IPS-15b (cell line): ENCODE data around the gene BRCC3.

Source experiments
- H3K27me3 ChIP-seq: one replicate; pipeline ENCODE4 v1.6.1; 2013; ENCODE audit warnings: low read length; ENCODE audit not compliant: control insufficient read depth, insufficient read depth
- H3K36me3 ChIP-seq: one replicate; pipeline ENCODE4 v1.6.1; 2013; ENCODE audit warnings: low read length; ENCODE audit not compliant: control insufficient read depth, insufficient read depth
- H3K4me1 ChIP-seq: one replicate; pipeline ENCODE4 v1.6.1; 2013; ENCODE audit warnings: mild to moderate bottlenecking, low read length; ENCODE audit not compliant: control insufficient read depth, insufficient read depth
- H3K4me3 ChIP-seq: one replicate; pipeline ENCODE4 v1.5.1; 2013; ENCODE audit warnings: low read depth, low read length
- H3K9ac ChIP-seq: one replicate; pipeline ENCODE4 v1.6.1; 2013; ENCODE audit warnings: low read depth, mild to moderate bottlenecking, low read length
- H3K9me3 ChIP-seq: one replicate; pipeline ENCODE4 v1.6.1; 2013; ENCODE audit warnings: mild to moderate bottlenecking, low read length; ENCODE audit not compliant: control insufficient read depth, insufficient read depth

The BRCC3 gene

DNA sequence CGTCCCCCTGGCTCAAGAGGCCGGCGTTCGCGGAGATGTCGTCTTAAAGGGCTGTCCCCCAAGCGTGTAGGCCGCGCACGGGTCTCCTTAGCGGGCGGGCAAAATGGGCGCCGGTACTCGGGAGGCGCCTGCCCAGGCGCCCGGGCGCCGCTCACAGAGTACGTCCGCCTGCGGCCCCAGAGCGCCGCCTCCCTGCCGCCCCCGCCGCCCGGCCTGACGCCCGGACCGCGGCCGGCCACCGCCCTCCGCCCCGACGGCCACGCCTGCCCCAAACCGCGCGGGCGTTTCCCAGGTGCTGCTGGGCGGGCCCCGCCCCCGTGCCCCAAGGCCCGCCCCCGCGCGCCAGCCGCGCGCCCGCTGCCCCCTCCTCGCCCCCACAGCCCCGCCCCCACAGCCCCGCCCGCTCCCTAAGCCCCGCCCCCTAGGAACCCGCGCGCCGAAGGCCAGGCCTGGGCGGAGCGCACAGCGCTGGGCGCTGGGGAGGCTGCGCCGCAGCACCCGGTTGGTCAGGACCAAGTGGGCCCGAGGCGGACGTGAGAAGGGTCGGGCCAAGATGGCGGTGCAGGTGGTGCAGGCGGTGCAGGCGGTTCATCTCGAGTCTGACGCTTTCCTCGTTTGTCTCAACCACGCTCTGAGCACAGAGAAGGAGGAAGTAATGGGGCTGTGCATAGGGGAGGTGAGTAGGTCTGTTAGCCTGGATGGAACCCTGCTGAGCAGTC, at the start of gene BRCC3, which contains the start of the genes CMC4 and MTCP1:
TSS of gene BRCC3 (plus strand) at position 534 of the 719 bp plus-strand sequence. CDS start at position 554, 20 bp downstream.
TSS of gene CMC4 (minus strand) at position 162 of the 719 bp plus-strand sequence. CDS start 7,113 bp downstream, outside the sequence.
TSS of gene MTCP1 (minus strand) at position 162 of the 719 bp plus-strand sequence. CDS start 5,126 bp downstream, outside the sequence.
- peak within 1 kb of the TSS; percentile 86 for H3K9ac ChIP-seq
- no peaks in the 10 kb centered on the region for H3K4me1 ChIP-seq
- peak within 1 kb of the TSS; percentile 87 for H3K4me3 ChIP-seq
- H3K36me3 ChIP-seq: no peaks in the 10 kb centered on the region
- H3K9me3 ChIP-seq: no peaks in the 10 kb centered on the region
- H3K27me3 ChIP-seq: no peaks in the 10 kb centered on the region

DNA sequence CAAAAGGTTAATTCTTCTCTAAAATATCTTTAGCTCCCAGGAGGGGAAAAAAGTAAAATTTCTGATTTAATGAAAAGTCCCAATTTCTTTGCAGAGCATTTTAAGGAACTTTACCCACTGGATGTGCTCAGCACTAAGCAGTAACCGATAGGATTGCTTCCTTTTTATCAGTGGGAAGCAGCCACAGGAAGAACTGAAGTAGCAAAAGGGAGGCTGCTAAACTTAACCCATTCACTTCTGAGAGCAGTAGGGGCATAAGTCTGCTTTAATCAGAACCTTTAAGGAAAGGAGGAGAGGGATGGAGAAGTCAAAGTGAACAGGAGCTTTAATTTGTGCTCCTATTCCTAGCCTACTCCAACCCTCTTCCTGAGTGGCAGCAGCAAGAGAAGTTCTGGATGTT, 48.7 kb upstream of the BRCC3 start, which contains the start of gene F8:
TSS of gene F8 (minus strand) at position 139 of the 400 bp plus-strand sequence. CDS start 171 bp downstream, outside the sequence.
- Histone ChIP-seq H3K4me3 (no peak within 1 kb of the TSS), H3K27me3 (no peaks in the 10 kb centered on the region), H3K36me3 (no peaks in the 10 kb centered on the region), H3K4me1 (no peaks in the 10 kb centered on the region), H3K9ac (no peak within 1 kb of the TSS), H3K9me3 (no peaks in the 10 kb centered on the region)

DNA sequence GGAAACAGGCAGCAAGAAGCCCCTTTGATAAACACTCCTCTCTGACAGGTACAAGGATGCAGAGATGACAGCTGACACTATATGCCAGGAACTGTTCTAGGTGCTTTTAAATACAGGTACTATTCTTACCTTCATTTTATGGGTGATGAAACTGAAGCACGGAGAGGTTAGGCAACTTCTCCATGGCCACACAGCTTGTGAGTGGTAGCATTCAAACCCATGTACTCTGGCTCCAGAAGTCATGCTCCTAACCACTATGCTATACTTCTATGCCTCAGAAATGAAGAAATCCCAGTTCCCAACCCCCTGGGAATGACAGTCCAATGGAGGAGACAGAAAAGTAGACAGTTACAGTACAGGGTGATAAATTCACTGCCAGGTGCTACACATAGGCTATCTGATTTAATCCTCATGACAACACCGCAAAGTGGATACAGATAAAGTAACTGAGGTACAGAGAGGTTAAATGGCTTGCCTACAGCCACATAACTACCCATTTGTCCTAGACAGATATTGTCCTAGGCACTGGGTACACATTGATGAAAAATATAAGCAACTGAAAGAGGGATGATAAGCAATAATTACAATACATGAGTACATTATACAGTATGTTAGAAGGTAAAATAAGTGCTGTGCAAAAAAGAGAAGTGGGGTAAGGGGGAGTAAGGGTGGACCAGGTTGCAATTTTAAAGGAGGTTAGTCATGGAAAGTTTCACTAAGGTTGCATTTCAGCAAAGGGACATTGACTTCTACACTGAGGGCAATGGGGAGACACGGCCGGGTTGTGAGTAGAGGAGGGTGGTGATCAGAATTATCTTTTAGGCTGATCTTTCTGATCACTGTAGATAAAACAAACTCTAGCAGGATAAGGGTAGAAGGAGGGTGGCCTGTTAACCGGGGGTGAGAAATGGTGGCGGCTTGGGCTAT, 47.1 kb upstream of the BRCC3 start:
- H3K4me3 ChIP-seq: no peak overlapping the region
- H3K4me1 ChIP-seq: no peaks in the 10 kb centered on the region
- no peak overlapping the region for H3K9ac ChIP-seq
- H3K36me3 ChIP-seq: no peaks in the 10 kb centered on the region
- H3K9me3 ChIP-seq: no peaks in the 10 kb centered on the region
- no peaks in the 10 kb centered on the region for H3K27me3 ChIP-seq

DNA sequence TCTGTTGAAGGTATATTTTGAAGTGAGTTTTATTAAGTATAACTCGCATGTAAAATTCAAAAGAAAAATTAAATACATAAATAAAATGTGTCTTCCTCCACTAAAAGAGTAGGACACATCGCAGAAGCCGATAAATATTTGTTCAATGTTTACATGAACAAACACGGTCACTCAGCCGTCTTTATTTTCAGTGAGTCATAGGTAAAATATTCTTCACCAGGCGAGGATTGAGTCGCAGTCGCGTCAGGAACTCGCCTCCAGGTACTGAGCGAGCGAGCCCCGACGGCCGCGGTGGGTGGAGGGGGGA, 44.9 kb upstream of the BRCC3 start:
- Histone ChIP-seq H3K27me3 (no peaks in the 10 kb centered on the region), H3K9ac (no peak overlapping the region)

DNA sequence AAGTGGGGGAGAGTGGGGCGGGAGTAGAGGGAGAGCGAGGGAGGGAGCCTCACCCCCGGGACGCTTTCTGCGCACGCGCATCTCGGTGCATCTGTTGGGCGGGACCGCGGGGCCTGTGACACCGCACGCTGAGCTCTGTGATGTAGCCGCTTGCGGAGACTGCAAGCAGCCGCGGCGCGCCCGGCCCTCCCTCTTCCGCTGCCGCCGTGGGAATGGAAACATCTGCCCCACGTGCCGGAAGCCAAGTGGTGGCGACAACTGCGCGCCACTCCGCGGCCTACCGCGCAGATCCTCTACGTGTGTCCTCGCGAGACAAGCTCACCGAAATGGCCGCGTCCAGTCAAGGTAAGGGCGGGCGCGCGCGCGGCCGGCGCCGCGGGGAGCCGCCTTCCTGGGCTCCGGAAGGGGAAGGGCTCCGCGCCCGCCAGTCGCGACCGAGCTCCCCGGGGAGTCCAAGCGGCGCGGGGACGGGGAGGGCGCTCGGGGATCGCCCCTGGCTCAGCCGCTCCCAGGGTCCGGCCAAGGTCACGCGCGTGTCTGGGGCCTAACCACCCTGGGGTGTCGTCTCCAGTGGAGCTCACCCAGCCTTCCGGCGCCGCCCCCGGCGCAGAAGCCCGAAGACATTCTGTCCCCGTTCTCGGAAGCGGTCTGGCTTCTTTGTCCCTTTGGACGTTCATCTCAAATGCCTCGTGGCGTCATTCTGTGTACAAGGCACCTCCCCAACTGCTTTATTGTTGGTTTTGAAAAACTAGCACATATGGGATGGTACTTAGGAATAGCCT, 44.4 kb upstream of the BRCC3 start, which contains the start of gene FUNDC2:
TSS of gene FUNDC2 (plus strand) at position 118 of the 782 bp plus-strand sequence. CDS start at position 213, 95 bp downstream.
- Histone ChIP-seq H3K4me1 (no peaks in the 10 kb centered on the region), H3K9ac (peak within 1 kb of the TSS; percentile 63), H3K27me3 (no peaks in the 10 kb centered on the region), H3K9me3 (no peaks in the 10 kb centered on the region), H3K4me3 (peak within 1 kb of the TSS; percentile 62), H3K36me3 (no peaks in the 10 kb centered on the region)

More for the DNA sequence above, 44.9 kb upstream of the BRCC3 start:
- Histone ChIP-seq H3K4me3 (peak overlapping the region; percentile 62), H3K9me3 (no peaks in the 10 kb centered on the region), H3K36me3 (no peaks in the 10 kb centered on the region), H3K4me1 (no peaks in the 10 kb centered on the region)

DNA sequence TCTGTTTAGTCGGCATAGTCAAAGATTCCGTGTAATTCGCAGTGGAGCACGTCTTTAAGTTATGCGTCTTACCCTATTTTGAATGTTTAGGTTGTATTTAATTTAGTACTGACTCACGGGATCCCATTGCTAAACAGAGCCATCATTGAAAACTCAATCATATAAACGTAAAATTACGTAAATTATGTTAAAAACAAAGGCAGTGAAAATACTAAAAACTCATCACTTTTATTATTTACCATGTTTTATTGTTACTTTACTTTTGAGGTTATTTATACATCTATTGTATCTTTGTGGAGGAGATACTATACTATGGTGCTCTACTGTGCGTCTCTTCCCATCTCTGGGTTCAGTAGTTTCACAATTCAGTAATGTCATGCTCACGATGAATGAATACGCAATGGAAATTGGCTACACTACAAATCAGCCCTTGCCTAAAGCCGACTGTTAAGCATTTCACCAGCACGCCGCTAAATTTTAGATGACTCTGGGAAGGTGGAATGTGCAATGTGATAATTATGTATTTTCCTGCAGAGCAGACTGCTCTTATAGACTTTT, 43.7 kb upstream of the BRCC3 start:
- Histone ChIP-seq H3K9me3 (no peaks in the 10 kb centered on the region), H3K27me3 (no peaks in the 10 kb centered on the region)

DNA sequence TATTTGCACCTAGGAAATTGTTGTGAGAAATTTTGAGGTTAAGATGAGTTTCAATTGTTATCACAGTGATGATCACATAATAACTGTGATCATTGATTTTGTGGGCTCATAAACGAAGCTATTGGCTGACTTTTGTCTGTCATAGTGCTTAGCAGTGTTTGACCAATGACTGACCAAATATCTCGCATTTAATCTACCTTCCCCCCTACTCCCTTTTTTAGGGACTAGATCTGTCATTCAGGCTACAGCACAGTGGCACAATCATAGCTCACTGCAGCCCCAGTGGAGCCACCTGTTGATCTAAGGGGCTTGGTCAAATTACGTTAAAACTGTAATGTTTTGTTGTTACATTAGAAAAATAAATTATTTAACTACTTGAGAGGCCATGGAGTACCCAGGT, 43.2 kb upstream of the BRCC3 start:
- Histone ChIP-seq H3K4me1 (no peaks in the 10 kb centered on the region), H3K36me3 (no peaks in the 10 kb centered on the region), H3K4me3 (peak overlapping the region; percentile 62), H3K9ac (no peak overlapping the region), H3K27me3 (no peaks in the 10 kb centered on the region), H3K9me3 (no peaks in the 10 kb centered on the region)

More for the DNA sequence above, 43.7 kb upstream of the BRCC3 start:
- Histone ChIP-seq H3K4me3 (peak overlapping the region; percentile 62), H3K4me1 (no peaks in the 10 kb centered on the region), H3K36me3 (no peaks in the 10 kb centered on the region), H3K9ac (peak overlapping the region; percentile 63)

DNA sequence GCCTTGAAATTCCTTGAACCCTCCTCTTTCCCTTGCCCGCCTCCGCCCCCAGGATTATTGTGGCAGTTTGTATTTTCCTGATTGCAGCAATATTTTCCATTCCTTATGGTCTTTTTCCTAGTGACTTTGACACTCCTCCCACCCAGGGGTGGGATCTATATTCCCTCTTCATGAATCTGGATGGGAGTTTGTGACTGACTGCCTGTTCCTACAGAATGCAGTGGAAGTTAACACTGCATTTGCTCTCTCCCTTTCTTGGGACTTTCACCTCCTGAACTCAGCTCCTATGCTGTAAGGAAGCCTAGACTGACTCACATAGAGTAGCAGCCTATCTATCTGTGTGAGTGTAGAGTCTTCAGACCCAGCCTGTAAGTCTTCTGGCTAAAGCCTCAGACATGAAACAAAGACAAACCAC, 42.4 kb upstream of the BRCC3 start:
- H3K4me3 ChIP-seq: no peak overlapping the region
- no peak overlapping the region for H3K9ac ChIP-seq
- H3K27me3 ChIP-seq: no peaks in the 10 kb centered on the region
- H3K9me3 ChIP-seq: no peaks in the 10 kb centered on the region
- no peaks in the 10 kb centered on the region for H3K36me3 ChIP-seq
- no peaks in the 10 kb centered on the region for H3K4me1 ChIP-seq

DNA sequence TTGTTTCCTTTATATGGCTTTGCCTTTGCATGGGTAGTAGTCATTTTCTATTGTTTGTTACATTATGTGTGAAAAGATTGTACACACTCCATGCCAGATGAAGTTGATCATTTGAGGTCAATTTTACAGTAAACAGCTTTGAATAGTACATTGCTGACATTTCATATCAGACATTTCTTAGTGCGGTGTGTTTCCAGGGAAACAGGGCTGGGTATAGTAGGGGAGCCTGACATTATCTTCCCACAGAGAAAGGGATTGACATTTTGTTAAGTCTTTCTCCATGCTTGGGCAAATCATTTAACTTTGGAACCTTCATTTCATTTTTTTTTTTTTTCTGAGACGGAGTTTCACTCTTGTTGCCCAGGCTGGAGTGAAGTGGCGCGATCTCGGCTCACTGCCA, 39.7 kb upstream of the BRCC3 start:
- no peaks in the 10 kb centered on the region for H3K36me3 ChIP-seq
- H3K9ac ChIP-seq: no peak overlapping the region
- H3K4me3 ChIP-seq: no peak overlapping the region
- H3K4me1 ChIP-seq: no peaks in the 10 kb centered on the region
- H3K27me3 ChIP-seq: no peaks in the 10 kb centered on the region
- H3K9me3 ChIP-seq: no peaks in the 10 kb centered on the region

DNA sequence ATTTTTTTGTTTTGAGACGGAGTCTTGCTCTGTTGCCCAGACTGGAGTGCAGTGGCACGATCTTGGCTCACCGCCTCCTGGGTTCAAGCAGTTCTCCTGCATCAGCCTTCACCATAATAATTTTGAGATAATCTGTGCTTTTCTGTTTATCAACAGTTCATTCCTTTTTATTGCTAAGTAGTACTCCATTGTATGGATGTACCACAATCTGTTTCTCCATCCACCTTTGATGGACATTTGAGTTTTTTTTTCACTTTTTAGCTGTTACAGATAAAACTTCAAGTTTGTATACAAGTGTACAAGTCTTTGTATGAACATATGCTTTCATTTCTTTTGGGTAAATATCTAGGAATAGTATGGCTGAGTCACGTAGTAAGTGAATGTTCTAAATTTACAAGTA, 35.6 kb upstream of the BRCC3 start:
- no peaks in the 10 kb centered on the region for H3K27me3 ChIP-seq
- no peak overlapping the region for H3K9ac ChIP-seq
- no peak overlapping the region for H3K4me3 ChIP-seq
- no peaks in the 10 kb centered on the region for H3K4me1 ChIP-seq
- H3K36me3 ChIP-seq: no peaks in the 10 kb centered on the region
- no peaks in the 10 kb centered on the region for H3K9me3 ChIP-seq
